Spinal cord (tissue), 10 donors: ENCODE results near the gene RYR1. TPM values are rescaled to one million over a fixed set of nuclear protein-coding genes. Genes with fewer than 3 reads are reported as not detected.
"Not testable (repeated sequence)": the region's sequence is repeated elsewhere in the genome, so short reads cannot be mapped to it uniquely, and the experiment has no call there.

ENCODE experiments used
- DNase-seq, 6 donors: peaks; one replicate each; pipeline versions ENCODE4 v3.0.0 to v3.0.0-alpha.2; 2013 to 2015; ENCODE audit warnings: low spot score in 6 of 6, low read depth in 4 of 6
- H3K27ac ChIP-seq: one replicate; pipeline ENCODE4 v1.5.1; 2013; ENCODE audit warnings: low read depth, low read length, control low read depth
- H3K27me3 ChIP-seq: one replicate; pipeline ENCODE4 v1.6.1; 2013; ENCODE audit warnings: low read length; ENCODE audit not compliant: control insufficient read depth, insufficient read depth
- H3K36me3 ChIP-seq: one replicate; pipeline ENCODE4 v1.6.1; 2013; ENCODE audit warnings: low read length; ENCODE audit not compliant: control insufficient read depth, insufficient read depth
- H3K4me1 ChIP-seq: one replicate; pipeline ENCODE4 v1.6.1; 2013; ENCODE audit warnings: low read length; ENCODE audit not compliant: control insufficient read depth, insufficient read depth
- H3K4me3 ChIP-seq: one replicate; pipeline ENCODE4 v1.5.1; 2013; ENCODE audit warnings: low read depth, low read length, control low read depth
- H3K9me3 ChIP-seq: one replicate; pipeline ENCODE4 v1.6.1; 2013; ENCODE audit warnings: low read length; ENCODE audit not compliant: control insufficient read depth, insufficient read depth
- WGBS: methylation state at CpG from one replicate; pipeline ENCODE4 v1.1.5; 2013; ENCODE audit warnings: missing lambda C conversion rate; ENCODE audit not compliant: insufficient coverage; 5-methylcytosine and 5-hydroxymethylcytosine counted together
- polyA plus RNA-seq, 2 donors: library from polyadenylated mRNA; unstranded; fragments of 120-200 nt; gene quantifications; one replicate each; pipeline ENCODE4 v1.2.1, GENCODE V29; 2013; ENCODE audit not compliant: insufficient read length in 2 of 2
- total RNA-seq, 2 donors: library from RNA; depleted of rRNA in 1 of 2; stranded (reverse); fragments of 120-200 nt in 1 of 2; fragments of >200 nt in 1 of 2; gene quantifications; one replicate each; pipeline versions ENCODE4 v1.2.3 to v1.2.4, GENCODE V29; 2013 to 2014
- donor health status: healthy.

Gene RYR1
- total and polyA plus RNA-seq, 4 donors = 6.0 to 15.1 (median 10.5) TPM

GRCh38 chr19:38422438-38422837, 11.1 kb upstream of the RYR1 start:
- 59% methylated on average over 6 of the region's 7 CpGs for WGBS
- Histone ChIP-seq H3K4me1 (peaks cover 17% of the 10 kb centered on the region), H3K36me3 (no peaks in the 10 kb centered on the region), H3K27ac (no peak overlapping the region), H3K27me3 (peaks cover 7% of the 10 kb centered on the region), H3K9me3 (no peaks in the 10 kb centered on the region), H3K4me3 (no peak overlapping the region)
- peak in 1 of 6 donors; percentile 70 for DNase-seq

- peaks cover 5% of the 10 kb centered on the region for H3K4me1 ChIP-seq
- H3K27me3 ChIP-seq = no peaks in the 10 kb centered on the region
- no peaks in the 10 kb centered on the region for H3K36me3 ChIP-seq
- no peaks in the 10 kb centered on the region for H3K9me3 ChIP-seq
- no peak overlapping the region for H3K4me3 ChIP-seq
- 83% methylated on average over 1 of the region's 5 CpGs for WGBS
- DNase-seq = no peak
- H3K27ac ChIP-seq = no peak overlapping the region
These were observed 9.2 kb upstream of the RYR1 start for GRCh38 chr19:38424272-38424671.

- Histone ChIP-seq H3K4me3 (no peak overlapping the region), H3K27me3 (no peaks in the 10 kb centered on the region), H3K36me3 (no peaks in the 10 kb centered on the region), H3K27ac (no peak overlapping the region), H3K9me3 (no peaks in the 10 kb centered on the region), H3K4me1 (peaks cover 5% of the 10 kb centered on the region)
- DNase-seq = no peak
- WGBS = 71% methylated on average over 7 of the region's 7 CpGs
These were observed 8.2 kb upstream of the RYR1 start for GRCh38 chr19:38425222-38425809.

GRCh38 chr19:38425810-38426466, 7.6 kb upstream of the RYR1 start, which contains the start of gene RASGRP4:
RASGRP4 (minus strand) TSS chr19:38426219; CDS start chr19:38426091, 128 bp downstream.
- Histone ChIP-seq H3K27me3 (no peaks in the 10 kb centered on the region), H3K36me3 (no peaks in the 10 kb centered on the region), H3K4me1 (peaks cover 5% of the 10 kb centered on the region), H3K27ac (no peak within 1 kb of the TSS), H3K9me3 (no peaks in the 10 kb centered on the region), H3K4me3 (no peak within 1 kb of the TSS)
- no peak for DNase-seq
- WGBS = 64% methylated on average over 6 of the region's 20 CpGs

- not testable (repeated sequence) for DNase-seq, H3K4me1 ChIP-seq, H3K9me3 ChIP-seq, H3K27me3 ChIP-seq, H3K36me3 ChIP-seq, H3K4me3 ChIP-seq, H3K27ac ChIP-seq
- WGBS = 73% methylated on average over 10 of the region's 17 CpGs
These were observed 6.3 kb upstream of the RYR1 start for GRCh38 chr19:38427035-38427677.

GRCh38 chr19:38429055-38429810, 4.3 kb upstream of the RYR1 start:
- no peak overlapping the region for H3K27ac ChIP-seq
- peaks cover 16% of the 10 kb centered on the region for H3K4me1 ChIP-seq
- H3K9me3 ChIP-seq = no peaks in the 10 kb centered on the region
- H3K4me3 ChIP-seq = no peak overlapping the region
- 70% methylated on average over 13 of the region's 14 CpGs for WGBS
- peaks cover 12% of the 10 kb centered on the region for H3K27me3 ChIP-seq
- H3K36me3 ChIP-seq = no peaks in the 10 kb centered on the region
- DNase-seq = no peak

GRCh38 chr19:38429811-38430156, 3.7 kb upstream of the RYR1 start:
- Histone ChIP-seq H3K4me3 (no peak overlapping the region), H3K27ac (no peak overlapping the region), H3K4me1 (peaks cover 22% of the 10 kb centered on the region), H3K9me3 (no peaks in the 10 kb centered on the region), H3K36me3 (no peaks in the 10 kb centered on the region), H3K27me3 (peaks cover 16% of the 10 kb centered on the region)
- DNase-seq = no peak
- WGBS = no CpG with 5 or more reads among the region's 2 CpGs

- H3K27ac ChIP-seq = no peak overlapping the region
- no peaks in the 10 kb centered on the region for H3K36me3 ChIP-seq
- no peak overlapping the region for H3K4me3 ChIP-seq
- WGBS = no CpG with 5 or more reads among the region's 7 CpGs
- no peaks in the 10 kb centered on the region for H3K9me3 ChIP-seq
- no peak for DNase-seq
- peaks cover 17% of the 10 kb centered on the region for H3K27me3 ChIP-seq
- H3K4me1 ChIP-seq = peaks cover 21% of the 10 kb centered on the region
These were observed 2.6 kb upstream of the RYR1 start for GRCh38 chr19:38430931-38431330.

GRCh38 chr19:38434549-38435051, 1.1 kb downstream of the RYR1 start:
- peaks cover 20% of the 10 kb centered on the region for H3K4me1 ChIP-seq
- H3K27ac ChIP-seq = no peak overlapping the region
- H3K27me3 ChIP-seq = peaks cover 17% of the 10 kb centered on the region
- WGBS = 4% methylated on average over 8 of the region's 13 CpGs
- peak overlapping the region; percentile 0 for H3K4me3 ChIP-seq
- peak in 1 of 6 donors; percentile 46 for DNase-seq
- no peaks in the 10 kb centered on the region for H3K36me3 ChIP-seq
- no peaks in the 10 kb centered on the region for H3K9me3 ChIP-seq
